Bronchial epithelial cell (primary cell): Measurements from ENCODE around the gene VGLL4. TPM values are rescaled to one million over a fixed set of nuclear protein-coding genes. Genes with fewer than 3 reads are reported as not detected.
A peak's percentile ranks its signal among the peaks of the same experiment; 100 is the strongest.

Experiments
- DNase-seq: peaks from one replicate; pipeline ENCODE4 v3.0.0-alpha.2; 2010; ENCODE audit warnings: low read depth
- FAIRE-seq: peaks from 2 replicates; lab custom pipeline; 2011; peaks lifted over from hg19 to GRCh38; lab: Jason Lieb, UNC
- H3K27me3 ChIP-seq: 2 replicates; pipeline ENCODE4 v1.5.1; 2011; ENCODE audit warnings: low read length; ENCODE audit not compliant: control insufficient read depth, insufficient read depth
- H3K36me3 ChIP-seq: 2 replicates; pipeline ENCODE4 v1.5.1; 2011; ENCODE audit warnings: low read length; ENCODE audit not compliant: control insufficient read depth, insufficient read depth
- H3K4me3 ChIP-seq: 2 replicates; pipeline ENCODE4 v1.5.1; 2011; ENCODE audit warnings: mild to moderate bottlenecking, low read depth, low read length, control low read depth
- CTCF ChIP-seq: IDR thresholded peaks from 2 replicates; pipeline ENCODE4 v1.5.1; 2011; ENCODE audit warnings: mild to moderate bottlenecking, moderate library complexity, low read length, control low read depth, inconsistent platforms; ENCODE audit not compliant: insufficient read depth, severe bottlenecking
- total RNA-seq: library from RNA; depleted of rRNA; stranded (reverse); fragments of >200 nt; gene quantifications from 2 replicates; pipeline ENCODE4 v1.2.1, GENCODE V29; 2014

The VGLL4 gene
- total RNA-seq, 1 donor from 2014 or later: 32.6 TPM

GRCh38 chr3:11651477-11651876, 7.8 kb upstream of the VGLL4 start:
- FAIRE-seq: no peak
- no peak for TF ChIP-seq CTCF
- Histone ChIP-seq H3K4me3 (no peak overlapping the region), H3K36me3 (no peaks in the 10 kb centered on the region), H3K27me3 (no peaks in the 10 kb centered on the region)
- DNase-seq: no peak

DNA sequence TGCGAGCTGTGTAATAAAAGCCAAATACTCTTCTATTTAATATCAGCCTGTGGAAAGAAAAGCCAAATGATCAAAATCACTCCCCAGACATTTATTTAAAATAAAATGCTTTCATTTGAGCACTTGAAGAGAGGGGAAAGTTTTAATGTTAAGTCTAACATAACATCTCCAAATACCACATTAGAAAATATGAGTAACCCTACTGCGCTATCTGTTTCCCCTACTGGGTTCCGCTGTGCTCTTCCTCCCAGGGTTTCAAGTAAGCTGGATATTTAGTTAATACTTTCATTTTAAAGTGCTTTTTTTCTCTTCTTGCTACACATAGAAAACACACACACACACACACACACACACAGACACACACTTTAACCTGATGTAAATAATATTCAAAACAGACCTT, 6.7 kb upstream of the VGLL4 start:
- no peak for DNase-seq
- no peak for TF ChIP-seq CTCF
- no peaks in the 10 kb centered on the region for H3K36me3 ChIP-seq
- no peaks in the 10 kb centered on the region for H3K27me3 ChIP-seq
- FAIRE-seq: no peak
- no peak overlapping the region for H3K4me3 ChIP-seq

- DNase-seq (no peak), FAIRE-seq (no peak)
- no peaks in the 10 kb centered on the region for H3K36me3 ChIP-seq
- no peak overlapping the region for H3K4me3 ChIP-seq
- no peaks in the 10 kb centered on the region for H3K27me3 ChIP-seq
- no peak for TF ChIP-seq CTCF
These were observed 5.0 kb upstream of the VGLL4 start for GRCh38 chr3:11648735-11649134.

- H3K4me3 ChIP-seq: peak overlapping the region; percentile 56
- peaks cover 1% of the 10 kb centered on the region for H3K36me3 ChIP-seq
- TF ChIP-seq CTCF: no peak
- no peaks in the 10 kb centered on the region for H3K27me3 ChIP-seq
- no peak for FAIRE-seq
- DNase-seq: peak; percentile 32
These were observed 513 bp downstream of the VGLL4 start for GRCh38 chr3:11643201-11643603.

DNA sequence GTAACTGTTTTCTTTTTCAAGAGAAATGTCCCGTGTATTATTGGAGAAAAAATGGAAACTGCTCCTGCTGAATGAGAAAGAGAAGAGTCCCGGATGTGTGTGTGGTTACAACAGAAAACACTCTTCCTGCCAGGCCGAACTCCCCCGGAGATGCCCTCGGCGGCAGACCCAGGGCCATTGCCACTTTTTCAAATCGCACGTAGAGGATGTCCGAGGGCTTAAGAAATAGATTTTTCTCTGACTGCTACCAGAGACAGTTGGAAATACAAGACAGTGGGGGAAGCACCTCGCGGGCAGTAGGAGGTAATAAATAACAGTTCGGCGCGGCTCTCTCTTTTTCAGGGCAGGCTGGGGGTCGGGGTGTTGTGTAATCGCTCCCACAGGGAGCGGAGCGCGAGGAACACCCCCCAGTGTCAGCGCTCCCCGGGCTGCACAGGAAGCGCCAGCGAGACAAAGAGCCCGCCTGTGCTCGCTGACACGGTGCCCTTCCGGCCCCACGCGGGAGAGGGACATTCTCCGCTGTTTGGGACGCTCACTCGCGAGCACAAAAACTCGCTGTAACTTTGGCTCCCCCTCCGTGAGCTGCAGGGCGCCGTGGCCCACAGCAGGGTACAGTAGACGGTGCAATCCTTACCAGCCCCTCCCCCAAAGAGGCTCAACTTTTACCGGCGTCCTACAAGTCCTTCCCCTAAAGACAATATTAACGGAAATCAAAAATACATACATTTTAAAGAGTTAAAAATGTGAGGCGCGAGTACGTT, 1.1 kb downstream of the VGLL4 start:
- FAIRE-seq (no peak), DNase-seq (peak; percentile 46)
- Histone ChIP-seq H3K27me3 (no peaks in the 10 kb centered on the region), H3K36me3 (peaks cover 1% of the 10 kb centered on the region), H3K4me3 (peak overlapping the region; percentile 56)
- no peak for TF ChIP-seq CTCF
